HT-29 (cell line): ENCODE measurements around the gene ASCC3. TPM values are rescaled to one million over a fixed set of nuclear protein-coding genes. Genes with fewer than 3 reads are reported as not detected.
"Not testable (repeated sequence)": the region's sequence is repeated elsewhere in the genome, so short reads cannot be mapped to it uniquely, and the experiment has no call there.

Experiments
- DNase-seq: peaks from one replicate; pipeline ENCODE4 v3.0.0-alpha.2; 2015; ENCODE audit warnings: low spot score
- total RNA-seq: library from RNA; depleted of rRNA; stranded (reverse); fragments of >200 nt; shearing (Covaris generic); gene quantifications from 2 replicates; pipeline ENCODE4 v1.2.3, GENCODE V29; 2014

ASCC3 gene
- total RNA-seq, 1 experiment from 2014 or later, result 19.0 TPM

DNA sequence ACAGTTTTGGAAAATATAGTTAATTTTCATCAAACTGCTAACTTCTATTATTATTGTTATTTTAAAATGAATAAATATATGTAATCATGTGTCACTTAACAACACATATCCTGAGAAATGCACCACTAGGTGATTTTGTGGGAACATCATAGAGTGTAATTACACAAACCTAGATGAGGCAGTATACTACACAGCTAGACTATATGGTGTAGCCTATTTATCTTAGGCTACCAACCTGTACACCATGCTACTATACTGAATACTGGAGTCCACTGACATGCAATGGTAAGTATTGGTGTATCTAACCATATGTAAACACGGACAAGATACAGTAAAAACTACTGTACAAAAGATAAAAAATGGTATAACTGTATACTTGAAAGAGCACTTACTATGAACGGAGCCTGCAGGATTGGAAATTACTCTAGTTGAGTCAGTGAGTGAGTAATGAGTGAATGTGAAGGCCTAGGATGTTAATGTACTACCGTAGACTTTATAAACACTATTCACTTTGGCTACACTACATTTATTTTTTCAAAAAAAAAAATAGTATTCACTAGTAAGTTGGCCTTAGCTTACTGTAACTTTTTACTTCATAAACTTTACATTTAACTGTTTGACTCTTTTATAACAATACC, 72.4 kb downstream of the ASCC3 start:
- DNase-seq, result no peak

DNA sequence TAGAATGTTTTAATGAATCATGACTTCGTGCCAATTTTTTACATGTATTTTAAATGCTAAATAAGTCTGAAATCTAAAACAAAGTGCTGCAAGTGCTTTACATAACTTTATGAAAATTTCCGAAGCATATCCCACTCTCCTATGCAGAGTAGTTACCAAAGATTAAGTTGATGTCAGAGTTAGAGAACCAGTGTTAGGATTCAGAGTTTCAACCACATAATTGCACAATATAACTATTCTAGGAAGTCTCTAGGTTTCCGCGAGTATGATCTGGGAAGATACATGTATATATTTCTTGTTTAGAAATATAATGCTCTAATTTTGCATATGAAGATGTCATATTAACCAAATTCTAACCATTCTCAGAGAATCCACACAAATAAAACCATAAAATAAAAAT, 74.8 kb downstream of the ASCC3 start:
- DNase-seq, result no peak

DNA sequence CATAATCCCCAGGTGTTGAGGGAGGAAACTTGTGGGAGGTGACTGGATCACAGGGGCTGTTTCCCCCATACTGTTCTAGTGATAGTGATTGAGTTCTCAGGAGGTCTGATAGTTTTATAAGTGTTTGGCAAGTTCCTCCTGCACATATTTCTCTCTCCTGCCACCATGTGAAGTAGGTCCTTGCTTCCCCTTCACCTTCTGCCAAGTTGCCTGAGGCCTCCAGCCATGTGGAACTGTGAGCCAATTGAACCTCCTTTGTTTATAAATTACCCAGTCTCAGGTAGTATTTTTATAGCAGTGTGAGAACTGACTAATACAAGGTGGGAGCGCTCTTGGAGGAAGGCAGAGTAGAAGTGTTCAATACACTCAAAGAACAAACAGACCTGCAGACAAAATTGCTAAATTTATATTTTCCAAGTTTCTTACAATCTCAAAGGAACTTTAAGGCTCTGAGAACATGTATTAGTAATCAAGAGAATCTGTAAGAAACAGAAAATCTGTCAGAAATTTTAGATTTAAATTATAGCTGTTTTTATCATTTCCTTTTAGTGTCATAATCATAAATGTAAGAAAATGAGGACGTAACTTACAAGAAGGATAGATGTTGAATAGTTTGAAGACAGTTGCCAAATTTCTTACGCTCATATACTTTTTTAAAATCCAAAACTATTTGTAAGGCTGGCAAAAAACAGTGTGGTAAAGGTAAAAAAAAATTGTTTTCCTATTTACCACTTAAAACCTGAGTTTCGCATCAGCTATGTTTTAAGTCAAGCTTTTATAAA, 77.7 kb downstream of the ASCC3 start:
- DNase-seq, result no peak

DNA sequence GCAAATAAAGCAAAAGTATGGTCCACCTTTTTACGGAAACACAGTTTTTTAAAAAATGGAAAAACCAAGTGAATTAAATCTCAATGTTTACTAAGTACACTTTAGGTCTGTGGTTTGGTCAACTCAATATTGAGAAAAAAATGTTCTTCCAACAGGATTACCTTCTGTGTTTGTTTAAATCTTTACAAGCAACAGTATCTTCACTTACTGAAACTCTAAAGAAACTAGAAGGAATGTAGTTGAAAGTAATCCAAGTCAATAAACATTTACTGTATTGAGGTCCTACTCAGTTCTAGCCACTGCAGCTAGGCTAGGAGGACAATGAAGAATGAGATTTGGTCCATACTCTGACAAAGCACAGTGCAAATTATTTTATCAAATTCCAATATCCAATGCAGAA, 80.1 kb downstream of the ASCC3 start:
- DNase-seq, result no peak

DNA sequence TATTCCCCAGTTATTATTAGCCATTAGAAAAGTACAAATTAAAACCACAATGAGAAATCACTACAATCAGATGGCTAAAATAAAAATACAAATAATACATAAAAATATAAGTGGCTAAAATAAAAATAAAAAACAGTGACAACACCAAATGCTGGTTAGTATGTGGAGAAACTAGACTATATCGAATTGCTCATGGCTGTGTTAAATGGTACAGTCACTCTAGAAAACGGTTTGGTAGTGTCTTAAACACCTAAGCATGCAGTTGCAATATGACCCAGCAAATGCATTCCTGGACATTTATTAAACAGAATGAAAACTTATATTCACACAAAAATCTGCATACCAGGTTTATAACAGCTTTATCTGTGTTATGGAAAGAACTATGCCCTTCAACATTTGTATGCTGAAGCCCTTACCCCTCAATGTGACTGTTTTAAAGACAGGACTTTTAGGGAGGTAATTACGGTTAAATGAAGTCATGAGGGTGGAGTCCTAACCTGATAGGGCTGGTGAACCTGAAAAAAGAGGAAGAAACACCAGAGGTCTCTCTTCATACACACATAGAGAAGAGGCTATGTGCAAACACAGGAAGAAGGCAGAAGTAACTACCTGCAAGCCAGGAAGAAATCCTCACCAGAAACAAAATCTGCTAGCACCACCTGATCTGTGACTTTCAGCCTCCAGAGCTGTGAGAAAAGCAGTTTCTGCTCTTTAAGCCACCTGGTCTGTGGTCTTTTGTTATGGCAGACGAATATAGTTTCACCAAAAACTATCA, 84.9 kb downstream of the ASCC3 start:
- DNase-seq, result no peak

DNA sequence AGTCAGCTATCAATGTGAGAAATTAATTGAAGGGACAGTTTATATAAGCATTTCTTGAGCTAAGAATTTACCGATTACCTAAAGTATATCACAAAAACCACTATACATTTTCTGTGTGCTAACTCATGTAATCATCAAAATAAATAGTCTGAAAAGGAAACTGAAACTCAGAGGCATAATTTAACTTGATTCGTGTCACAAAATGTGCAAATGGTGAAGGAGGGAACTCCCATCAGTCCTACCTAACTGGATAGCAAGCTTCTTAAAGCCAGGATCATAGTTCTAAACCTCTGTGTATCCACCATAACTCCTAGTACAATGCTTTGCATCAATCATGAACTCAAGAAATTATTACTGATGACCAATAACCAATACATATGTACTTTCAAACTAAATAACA, 91.0 kb downstream of the ASCC3 start:
- DNase-seq, result no peak

DNA sequence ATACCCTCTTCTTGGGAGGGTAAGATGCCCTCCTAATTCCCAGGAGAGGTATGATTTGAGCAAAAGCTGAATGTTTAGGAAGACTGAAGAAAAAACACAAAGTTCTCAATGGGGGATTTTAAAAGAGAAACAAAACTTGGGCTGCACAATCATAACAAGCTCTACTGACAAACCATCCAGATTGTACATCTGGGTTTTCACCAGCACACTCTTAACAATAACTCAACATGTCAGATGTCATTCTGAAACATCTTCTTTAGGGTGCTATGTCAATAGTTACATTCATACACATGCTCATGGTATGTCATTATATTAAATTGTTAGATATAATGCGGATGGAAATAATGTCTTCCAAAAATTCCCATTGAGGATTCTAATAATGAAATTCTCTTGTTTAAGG, 95.1 kb downstream of the ASCC3 start:
- no peak for DNase-seq

DNA sequence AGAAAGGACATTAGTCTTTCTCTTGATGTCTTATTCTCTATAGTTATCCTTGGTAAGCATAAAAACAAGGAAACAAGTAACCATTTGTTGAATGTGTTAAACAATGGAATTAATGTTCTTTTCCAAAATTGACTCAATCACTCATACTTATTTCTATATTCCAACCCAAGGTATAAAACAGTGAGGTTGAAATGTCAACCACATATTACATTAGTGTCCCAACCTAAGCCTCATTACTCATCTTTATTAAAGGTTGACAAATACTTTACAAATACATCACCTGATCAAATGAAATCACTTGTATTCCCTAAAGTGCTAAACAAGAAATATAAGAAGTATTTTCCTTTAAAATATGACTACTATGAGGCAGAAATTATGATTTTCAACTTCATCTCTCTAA, 100.5 kb downstream of the ASCC3 start:
- DNase-seq, result no peak

DNA sequence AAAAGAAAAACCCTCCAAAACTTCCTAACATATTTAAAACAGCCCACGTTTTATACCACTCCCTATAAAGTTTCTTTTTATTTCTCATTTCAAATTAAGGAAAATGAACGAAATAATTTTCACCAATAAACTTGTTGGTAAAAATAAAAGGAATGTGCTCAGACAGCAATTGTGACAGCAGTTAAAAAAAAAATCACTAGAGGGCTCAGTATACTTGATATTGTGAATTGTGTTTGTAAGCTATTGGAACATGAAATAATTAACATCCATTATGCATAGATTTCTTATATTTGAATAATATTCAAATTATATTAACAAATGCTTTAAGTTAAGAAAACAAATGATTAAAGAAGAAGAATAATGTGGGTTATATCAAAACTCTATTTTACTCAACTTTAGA, 105.5 kb downstream of the ASCC3 start:
- DNase-seq, result no peak

DNA sequence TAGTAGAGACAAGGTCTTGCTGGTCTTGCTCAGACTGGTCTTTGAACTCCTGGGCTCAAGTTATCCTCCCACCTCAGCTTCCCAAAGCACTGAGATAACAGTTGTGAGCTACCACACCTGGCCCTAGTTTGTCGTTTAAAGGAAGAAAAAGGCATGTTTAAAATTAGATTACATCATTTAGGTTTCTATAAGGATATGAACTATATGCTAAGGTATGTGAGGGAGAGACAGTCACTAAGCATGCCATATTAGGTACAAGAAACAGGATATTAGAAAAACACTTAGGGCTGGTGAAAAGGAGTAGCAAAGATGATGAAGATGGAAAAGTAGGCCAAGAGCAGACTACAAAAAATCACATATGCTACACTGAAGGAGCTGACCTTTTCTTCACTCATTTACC, 106.4 kb downstream of the ASCC3 start:
- DNase-seq, result no peak

DNA sequence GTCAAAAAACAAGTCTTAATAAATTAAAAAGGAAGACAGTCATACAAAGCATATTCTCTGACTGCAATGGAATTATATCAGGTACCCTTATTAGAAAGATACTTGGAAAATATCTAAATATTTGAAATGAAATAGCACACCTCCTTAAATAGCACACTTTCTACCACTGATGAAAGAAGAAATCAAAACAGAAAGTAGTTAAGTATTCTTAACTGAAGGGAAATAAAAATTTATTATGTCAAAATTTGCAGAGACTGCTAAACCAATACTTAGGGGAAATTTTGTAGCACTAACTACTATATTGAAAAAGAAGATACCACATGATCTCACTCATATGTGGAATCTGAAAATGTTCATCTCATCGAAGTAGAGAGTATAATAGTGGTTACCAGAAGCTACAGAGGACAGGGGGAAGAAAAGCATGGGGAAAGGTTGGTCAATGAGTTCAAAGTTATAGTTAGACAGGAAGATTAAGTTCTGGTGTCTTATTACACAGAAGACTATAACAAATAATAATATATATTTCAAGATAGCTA, 112.2 kb downstream of the ASCC3 start:
- no peak for DNase-seq

DNA sequence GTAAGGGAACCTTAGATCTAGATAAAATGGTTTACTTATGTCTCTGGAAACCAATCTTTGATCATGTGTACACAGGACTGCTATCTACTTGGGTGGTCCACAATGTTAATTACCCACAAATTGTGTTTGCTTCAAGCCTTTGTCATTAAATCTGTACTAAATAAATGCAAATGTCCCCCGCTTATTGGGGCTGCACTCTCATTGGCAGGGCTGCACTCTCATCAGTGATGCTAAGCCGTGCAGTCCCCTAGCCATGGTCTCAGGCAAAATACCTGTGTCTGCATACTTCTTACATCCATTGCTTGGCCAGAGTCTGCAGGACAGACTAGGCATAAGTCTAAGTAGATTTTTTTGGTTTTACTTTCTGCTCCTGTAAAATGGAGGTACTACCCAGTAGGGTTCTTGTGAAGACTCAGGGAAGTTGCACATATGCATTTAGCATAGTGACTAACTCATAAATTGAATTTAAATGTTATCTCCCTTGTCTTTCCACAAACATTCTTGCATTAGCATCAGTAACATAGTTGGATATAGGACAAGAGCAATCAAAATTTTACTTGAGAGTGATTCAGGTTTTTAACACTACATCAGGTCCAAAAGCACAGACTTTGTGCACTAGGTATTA, 117.4 kb downstream of the ASCC3 start:
- no peak for DNase-seq

DNA sequence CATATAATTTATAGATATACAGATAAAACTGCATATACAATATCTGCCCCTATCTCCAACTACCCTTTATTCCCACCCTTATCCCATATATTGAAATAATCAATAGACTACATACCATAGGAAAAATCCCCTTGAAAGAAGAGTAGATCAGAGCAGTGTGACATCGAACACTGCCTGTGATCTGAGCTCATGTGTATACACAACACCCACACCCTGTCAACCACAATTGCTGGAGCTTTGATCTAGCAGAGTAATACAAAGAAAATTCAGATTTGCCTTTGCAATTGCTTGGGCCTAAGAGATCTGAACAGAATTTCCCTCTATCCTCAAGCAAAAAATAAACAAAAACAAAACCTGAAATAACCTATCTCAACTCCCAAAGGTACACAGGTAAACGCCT, 119.3 kb downstream of the ASCC3 start:
- DNase-seq, result no peak

DNA sequence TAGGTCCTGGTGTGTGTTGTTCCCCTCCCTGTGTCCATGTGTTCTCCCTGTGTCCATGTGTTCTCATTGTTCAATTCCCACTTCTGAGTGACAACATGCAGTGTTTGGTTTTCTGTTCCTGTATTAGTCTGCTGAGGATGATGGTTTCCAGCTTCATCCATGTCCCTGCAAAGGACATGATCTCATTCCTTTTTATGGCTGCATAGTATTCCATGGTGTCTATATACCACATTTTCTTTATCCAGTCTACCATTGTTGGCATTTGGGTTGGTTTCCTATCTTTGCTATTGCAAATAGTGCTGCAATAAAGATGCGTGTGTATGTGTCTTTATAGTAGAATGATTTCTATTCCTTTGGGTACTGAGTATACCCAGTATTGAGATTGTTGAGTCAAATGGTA, 122.7 kb downstream of the ASCC3 start:
- not testable (repeated sequence) for DNase-seq

DNA sequence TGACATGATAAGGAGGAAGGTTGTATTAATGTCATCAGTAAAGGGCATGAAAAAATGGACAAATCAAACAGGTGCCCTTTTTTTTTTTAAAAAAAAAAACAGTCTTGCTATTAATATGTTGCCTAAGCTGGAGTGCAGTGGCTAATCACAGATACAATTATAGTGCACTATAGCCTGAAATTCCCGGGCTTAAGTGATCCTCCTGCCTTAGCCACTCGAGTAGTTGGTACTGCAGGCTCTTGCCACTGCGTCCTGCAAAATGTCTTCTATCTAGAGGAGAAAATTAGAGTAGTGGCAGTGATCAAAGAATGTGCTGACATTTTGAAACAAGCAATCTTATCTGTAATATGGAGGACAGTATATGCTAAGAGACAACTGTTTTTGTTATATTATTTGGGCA, 127.7 kb downstream of the ASCC3 start:
- no peak for DNase-seq

DNA sequence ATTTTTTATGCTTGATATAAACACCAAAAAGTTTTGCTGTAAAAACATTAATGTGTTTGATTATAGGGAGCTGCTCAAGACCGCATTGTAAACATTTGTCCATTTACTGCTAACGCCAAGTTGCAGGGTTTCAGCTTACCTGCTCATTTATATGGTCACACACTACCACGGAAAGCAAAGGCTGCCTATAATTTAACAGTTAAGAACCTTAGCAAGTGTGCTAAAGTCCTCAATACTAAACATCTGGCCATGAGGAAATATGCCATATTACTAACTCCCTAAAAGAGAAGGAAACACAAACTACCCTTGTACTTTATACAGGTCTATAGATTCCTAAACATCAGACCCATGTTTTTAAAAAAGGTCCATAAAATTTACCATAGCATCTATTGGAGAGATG, 129.5 kb downstream of the ASCC3 start:
- DNase-seq, result no peak

DNA sequence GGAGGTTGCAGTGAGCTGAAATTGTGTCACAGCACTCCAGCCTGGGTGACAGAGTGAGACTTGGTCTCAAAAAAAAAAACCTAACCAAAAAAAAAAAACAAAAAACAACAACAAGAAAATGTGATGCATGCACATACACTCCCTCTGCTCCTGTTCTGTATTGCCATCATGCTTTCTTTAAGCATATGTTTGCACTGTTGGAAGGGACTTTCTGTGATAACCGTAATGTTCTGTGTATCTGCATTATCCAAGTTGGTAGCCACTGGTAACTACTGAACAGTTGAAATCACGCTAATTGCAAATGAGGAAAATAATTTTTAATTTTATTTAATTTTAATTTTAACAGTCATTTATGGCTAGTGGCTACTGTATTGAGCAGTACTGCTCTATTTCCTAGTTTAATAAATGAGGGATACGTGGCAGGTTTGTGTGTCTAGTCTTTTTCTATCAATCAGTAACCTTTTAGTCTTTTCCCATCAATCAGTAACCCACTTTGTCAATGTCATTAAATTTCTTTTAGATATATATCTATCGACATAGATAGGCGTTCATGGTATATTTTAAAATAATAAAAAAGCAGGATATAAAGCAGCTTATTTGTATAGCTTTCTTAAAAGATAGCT, 135.6 kb downstream of the ASCC3 start:
- DNase-seq, result no peak

DNA sequence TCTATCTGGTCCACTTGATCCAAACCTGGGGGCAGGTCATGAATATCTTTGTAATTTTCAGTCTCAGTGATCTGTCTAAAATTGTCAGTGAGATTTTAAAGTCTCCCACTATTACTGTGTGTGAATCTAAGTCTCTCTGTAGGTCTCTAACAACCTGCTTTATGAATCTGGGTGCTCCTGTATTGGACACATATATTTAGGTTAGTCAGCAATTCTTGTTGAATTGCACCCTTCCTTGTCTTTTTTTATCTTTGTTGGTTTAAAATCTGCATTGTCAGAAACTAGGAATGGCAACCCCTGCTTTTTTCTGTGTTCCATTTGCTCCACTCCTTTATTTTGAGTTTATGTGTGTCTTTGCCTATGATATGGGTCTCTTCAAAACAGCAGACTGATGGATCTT, 140.7 kb downstream of the ASCC3 start:
- DNase-seq, result no peak

DNA sequence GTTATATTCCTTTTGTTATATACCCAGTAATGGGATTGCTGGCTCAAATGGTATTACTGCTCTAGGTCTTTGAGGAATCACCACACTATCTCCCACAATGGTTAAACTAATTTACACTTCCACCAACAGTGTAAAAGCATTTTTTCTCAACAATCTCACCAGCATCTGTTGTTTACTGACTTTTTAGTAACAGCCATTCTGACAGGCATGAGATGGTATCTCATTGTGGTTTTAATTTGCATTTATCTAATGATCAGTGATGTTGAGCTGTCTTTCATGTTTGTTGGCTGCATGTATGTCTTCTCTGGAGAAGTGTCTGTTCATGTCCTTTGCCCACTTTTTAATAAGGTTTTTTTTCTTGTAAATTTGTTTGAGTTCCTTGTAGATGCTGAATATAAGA, 143.4 kb downstream of the ASCC3 start:
- not testable (repeated sequence) for DNase-seq

DNA sequence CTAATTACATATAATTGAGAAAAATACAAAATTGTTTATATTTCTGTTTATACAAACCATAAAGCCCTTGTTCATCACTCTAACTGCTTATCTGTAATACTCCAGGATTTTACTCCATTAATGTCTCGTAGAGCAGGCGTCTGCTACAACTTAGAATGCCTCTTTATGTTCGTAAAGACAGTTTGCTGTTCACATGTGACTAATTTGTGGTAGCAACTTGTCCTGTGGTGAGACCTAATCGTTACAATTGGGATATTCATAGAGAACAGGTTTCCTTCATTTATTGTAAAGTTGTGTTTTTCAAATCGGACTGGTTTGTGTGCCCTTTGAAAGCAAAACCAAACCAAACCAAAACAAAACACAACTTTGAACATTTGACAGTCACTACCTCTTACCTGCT, 149.7 kb downstream of the ASCC3 start:
- DNase-seq, result no peak
